Measurements from ENCODE around the gene TYMP.

Gene TYMP

DNA sequence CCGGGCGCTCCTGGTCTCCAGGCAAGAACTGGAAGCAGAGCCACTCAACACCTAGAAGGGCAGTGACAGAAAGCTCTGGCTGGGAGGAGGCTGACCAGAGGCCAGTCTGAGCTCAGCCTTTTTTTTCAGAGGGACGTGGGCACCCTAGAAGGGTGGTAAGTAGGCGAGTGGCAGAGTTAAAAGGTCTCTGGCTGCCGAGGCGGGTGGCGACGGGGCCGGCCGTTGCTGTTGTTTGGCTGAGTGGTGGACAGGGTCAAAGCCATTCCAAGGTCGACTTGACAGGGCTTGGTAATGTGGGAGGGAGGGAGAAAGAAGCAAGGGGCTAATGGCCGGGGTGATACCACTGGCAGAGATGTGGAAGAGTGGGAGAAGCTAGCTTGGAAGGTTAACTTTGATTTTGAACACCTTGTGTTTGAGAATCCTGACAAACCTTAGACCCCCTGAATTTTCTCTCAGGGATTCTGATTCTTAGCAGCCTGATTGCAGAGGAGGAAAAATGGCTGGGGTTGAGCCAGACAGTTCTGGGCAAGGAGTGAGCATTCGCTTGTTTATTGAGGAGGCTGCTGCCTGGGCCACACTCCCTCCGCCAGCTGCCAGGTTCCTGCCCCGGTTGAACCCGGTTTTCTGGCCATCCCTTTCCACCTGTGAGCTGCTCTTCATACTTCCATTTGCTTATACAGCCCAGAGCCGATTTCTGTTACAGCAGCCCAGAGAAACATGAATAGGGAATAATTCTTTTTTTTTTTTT, 33.8 kb upstream of the TYMP start:
- DNase-seq (ENCODE audit: extremely low read depth in 1 of 2, low read depth in 1 of 2): no peak

DNA sequence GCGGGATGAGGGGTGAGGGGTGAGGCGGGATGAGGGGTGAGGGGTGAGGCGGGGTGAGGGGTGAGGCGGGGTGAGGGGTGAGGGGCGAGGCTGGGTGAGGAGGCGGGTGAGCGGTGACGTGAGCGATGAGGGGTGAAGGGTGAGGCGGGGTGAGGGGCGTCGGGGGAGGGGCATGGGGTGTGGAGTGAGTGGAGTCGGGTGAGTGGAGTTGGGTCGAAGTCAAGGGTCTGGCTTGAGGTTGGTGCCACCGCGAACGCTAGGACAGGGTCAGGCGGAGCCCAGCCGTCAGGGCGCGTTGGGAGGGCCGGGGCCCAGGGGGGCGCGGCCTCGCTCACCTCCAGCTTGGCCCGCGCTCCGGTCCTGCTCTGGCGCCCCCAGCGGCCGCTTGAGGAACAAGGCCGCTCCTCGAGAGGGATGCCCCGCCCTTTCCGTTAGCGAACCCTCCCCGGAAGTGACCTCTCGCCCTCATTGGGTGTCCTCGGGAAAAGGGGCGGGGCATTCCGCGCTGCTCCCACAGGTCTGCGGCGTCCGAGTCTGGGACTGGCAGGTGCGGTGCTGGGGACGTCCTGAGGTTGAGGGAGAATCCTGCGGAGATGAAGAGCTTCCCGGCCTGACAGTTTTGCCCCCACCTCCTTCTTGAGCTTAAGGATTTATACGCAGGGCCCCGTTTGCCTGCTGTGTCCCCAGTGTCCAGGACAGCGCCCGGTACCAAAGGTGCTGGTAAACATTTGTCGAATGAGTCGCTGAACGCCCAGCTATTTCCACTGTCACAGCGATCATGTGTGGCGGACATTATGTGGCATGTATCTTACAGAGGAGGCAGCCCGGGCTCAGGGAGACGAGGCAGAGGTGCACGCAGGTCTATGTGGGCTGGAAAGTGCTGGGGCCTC, 33.0 kb upstream of the TYMP start, which contains the start of gene SYCE3:
SYCE3 (minus strand) TSS at position 397 of the 890 bp plus-strand sequence. CDS start 6,514 bp downstream, outside the sequence.
- DNase-seq (ENCODE audit: extremely low read depth in 1 of 2, low read depth in 1 of 2): peak; percentile 90 to 97

DNA sequence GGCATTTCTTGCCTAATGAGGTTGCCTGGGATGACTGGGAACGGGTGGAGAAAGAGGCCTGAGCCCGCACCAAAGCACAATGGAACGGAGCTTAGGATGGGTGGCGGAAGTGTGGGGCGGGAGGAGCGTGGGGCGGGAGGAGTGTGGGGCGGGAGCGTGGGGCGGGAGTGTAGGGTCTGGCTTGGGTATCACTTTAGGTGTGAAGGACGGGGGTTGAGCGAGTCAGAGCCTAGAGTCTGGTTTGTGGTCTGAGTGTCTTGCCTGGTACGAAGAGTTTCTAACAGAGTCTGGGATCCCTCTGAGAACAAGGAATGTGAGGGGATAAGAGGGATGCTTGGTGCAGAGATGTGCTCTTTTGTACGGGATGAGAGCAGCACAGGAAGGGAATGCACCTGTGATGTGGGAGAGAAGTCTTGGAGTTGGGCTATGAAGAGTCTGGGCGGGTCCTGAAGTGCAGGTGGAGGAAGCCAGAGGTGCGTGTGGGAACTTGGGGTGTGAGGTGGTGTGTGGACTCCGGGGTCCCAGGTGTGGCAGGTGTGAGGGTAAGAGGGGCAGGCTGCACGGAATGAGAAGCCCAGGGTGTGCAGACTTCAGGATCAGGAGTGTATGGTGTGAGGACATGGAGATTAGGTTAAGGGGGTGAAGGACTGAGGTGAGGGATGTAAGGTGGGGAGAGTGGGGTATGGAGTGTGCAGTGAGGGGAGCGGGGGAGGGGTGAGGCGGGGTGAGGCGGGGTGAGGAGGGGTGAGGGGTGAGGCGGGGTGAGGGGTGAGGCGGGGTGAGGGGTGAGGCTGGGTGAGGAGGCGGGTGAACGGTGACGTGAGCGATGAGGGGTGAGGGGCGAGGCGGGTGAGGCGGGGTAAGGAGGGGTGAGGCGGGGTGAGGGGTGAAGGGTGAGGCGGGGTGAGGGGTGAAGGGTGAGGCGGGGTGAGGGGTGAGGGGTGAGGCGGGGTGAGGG, 31.9 kb upstream of the TYMP start:
- no peak for DNase-seq (ENCODE audit: extremely low read depth in 1 of 2, low read depth in 1 of 2)

DNA sequence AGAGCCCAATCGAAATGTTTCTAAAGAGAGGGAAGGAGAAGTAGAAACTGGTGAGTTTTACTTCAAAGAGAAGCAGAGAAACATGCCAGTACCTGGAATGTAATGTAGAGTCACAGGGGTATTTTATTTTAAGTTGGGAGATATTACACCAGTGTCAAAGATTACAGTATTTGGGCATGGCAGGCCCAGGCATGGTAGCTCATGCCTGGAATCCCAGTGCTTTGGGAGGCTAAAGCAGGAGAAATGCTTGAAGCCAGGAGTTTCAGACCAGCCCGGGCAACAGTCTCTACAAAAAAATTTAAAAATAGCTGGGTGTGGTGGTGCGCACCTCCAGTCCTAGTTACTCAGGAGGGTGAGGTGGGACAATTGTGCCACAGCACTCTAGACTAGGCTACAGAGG, 30.2 kb upstream of the TYMP start:
- DNase-seq (ENCODE audit: extremely low read depth in 1 of 2, low read depth in 1 of 2): no peak

DNA sequence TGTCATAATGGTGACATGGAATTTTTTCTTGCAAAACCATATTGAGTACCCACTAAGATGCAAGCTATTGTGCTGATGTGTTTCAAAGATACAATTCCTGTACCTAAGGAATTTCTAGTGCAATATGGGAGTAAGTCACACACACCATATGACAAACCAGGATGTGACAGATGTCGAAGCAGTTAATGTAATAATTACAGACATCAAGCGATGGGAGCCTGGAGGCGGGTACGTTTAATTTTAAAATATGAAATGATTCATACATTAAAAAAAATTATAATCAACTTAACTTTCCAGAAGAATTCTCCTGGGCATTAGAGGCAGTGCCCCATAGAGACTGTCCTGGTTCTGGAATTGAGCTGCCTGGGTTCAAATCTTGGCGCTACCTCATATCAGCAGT, 26.9 kb upstream of the TYMP start:
- DNase-seq (ENCODE audit: extremely low read depth in 1 of 2, low read depth in 1 of 2): no peak

DNA sequence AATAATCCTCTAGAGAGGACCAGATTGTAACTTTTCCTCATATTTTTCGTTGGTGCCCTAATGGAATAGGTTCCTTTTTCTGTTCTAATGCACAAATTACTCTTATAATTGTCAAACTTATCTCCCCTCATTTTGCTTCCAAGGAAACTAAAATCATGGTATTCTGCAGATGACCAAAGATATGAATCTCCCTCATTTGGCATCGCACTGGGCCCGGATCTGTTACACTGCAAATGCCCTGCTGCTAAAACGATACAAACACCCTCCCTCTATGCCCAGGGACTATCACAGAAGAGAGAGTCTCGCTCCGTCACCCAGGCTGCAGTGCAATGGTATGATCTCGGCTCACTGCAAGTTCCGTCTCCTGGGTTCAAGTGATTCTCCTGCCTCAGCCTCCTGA, 23.5 kb upstream of the TYMP start:
- DNase-seq (ENCODE audit: extremely low read depth in 1 of 2, low read depth in 1 of 2): no peak

DNA sequence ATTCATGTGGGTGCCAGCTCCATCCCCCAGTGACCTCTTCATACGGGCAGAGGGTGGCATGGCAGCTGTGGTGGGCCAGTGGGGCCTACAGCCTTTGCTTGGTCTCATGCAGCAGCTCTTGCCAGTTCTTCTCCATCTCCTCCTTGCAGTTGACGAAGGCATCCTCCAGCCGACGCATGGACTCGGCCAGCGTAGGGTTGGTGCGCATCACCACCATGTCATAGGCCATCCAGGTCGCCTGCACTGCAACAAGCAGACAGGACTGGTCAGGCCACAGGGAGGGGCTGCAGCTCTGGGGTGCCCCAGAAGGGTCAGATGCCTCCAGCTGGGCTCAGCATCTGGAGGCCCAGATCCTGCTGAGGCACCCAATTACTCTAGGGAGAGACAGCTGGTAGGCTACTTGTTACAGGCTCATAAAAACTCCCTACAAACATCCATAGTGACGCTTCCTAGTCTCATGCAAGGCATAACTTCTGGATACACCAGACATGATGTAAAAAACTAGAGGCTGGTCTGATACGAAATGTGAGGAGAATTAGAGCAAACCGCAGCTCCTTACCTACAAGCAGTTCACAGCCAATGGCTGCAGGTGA, 21.4 kb upstream of the TYMP start:
- no peak for DNase-seq (ENCODE audit: extremely low read depth in 1 of 2, low read depth in 1 of 2)

DNA sequence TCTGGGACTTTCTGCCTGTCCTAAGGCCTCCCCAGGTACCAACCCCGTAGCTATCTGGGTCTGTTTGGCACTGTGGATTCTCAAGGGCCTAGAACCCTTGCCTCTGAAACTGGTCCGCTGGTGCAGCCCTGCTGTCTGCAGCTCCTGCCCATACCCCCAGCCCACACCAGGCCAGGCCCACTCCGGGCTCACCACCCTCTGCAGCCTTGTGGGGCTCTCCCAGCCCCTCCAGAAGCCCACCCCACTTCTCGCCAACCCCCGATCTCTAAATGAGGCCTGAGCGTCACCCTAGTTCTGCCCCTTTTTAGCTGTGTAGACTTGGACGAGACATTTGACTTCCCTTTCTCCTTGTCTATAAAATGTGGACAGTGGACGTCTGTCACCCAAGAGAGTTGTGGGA, 20.6 kb upstream of the TYMP start:
- no peak for DNase-seq (ENCODE audit: extremely low read depth in 1 of 2, low read depth in 1 of 2)

DNA sequence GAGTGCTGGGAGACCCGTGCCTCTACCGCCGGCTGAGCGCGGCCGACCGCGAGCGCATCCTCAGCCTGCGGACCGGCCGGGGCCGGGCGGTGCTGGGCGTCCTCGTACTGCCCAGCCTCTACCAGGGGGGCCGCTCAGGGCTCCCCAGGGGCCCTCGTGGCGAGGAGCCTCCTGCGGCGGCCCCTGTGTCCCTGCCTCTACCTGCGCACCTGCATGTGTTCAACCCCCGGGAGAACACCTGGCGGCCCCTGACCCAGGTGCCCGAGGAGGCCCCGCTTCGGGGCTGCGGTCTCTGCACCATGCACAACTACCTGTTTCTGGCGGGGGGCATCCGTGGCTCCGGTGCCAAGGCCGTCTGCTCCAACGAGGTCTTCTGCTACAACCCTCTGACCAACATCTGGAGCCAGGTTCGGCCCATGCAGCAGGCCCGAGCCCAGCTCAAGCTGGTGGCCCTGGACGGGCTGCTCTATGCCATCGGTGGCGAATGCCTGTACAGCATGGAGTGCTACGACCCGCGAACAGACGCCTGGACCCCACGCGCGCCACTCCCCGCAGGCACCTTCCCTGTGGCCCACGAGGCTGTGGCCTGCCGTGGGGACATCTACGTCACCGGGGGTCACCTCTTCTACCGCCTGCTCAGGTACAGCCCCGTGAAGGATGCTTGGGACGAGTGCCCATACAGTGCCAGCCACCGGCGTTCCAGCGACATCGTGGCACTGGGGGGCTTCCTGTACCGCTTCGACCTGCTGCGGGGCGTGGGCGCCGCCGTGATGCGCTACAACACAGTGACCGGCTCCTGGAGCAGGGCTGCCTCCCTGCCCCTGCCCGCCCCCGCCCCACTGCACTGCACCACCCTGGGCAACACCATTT, 19.3 kb upstream of the TYMP start:
- DNase-seq (ENCODE audit: extremely low read depth in 1 of 2, low read depth in 1 of 2): no peak

DNA sequence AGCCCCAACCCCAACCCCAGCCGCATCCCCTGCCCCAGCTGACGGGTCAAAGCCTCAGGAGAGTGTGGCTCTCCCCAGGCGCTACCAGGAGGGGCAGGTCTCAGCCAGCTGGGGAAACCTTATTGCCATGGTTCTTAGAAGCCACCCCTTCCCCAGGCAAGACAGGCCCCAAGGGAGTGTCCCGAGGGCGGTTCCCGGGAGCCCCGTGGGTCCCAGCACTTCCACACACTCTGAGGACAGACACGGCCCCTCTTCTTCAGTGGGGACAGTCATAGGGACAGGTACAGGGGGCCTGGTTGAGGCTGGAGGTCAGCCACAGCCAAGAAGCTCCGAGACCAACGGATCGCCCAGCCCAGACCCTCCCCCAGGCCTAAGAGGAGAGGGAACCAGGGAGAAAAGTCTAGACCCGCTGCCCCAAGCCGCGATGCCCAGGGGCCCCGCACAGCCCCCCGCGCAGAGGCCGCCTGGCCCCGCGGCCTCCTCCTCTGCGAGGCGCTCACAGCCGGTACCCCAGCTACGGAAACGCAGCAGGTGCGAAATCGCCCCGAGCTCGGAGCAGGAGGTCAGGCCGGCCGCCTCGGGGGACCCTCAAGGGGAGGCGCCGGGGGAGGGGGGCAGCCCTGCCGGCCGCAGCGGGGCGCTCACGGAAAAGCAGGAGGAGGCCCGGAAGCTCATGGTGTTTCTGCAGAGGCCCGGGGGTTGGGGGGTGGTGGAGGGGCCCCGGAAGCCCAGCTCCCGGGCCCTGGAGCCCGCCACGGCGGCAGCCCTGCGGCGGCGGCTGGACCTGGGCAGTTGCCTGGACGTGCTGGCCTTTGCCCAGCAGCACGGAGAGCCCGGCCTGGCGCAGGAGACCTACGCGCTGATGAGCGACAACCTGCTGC, 18.5 kb upstream of the TYMP start:
- peak in 1 of 2 donors; percentile 45 for DNase-seq (ENCODE audit: extremely low read depth in 1 of 2, low read depth in 1 of 2)

DNA sequence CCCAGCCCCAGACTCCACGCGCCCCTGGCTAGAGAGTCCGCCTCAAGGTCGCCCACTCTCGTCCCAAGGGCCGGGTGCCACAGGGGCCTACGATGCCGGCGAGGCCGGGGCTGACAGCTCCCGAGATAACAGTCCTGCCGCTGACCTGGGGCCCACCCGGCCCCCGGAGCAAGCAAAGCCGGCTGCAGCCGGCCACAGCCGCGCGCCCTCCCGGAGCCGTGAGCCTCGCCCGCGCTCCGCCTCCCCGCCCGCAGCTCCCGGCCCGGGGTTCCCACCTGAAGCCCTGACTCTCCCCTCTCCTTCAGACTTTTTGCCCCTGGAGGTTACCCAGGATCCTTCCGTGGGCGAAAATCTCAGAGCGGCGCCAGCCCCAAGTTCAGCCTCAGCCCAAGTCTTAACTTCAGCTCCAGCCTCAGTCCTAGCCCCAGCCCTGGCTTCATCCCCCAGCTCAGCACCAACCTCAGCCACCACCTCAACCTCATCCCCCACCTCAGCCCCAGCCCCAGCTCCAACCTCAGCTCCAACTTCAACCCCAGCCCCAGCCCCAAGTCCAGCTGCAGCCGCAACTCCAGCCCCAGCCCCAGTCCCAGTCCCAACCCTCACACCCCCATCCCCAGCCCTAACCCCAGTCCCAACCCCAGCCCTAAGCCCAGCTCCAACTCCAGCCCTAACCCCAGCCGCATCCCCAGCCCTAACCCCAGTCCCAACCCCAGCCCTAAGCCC, 17.6 kb upstream of the TYMP start:
- no peak for DNase-seq (ENCODE audit: extremely low read depth in 1 of 2, low read depth in 1 of 2)

DNA sequence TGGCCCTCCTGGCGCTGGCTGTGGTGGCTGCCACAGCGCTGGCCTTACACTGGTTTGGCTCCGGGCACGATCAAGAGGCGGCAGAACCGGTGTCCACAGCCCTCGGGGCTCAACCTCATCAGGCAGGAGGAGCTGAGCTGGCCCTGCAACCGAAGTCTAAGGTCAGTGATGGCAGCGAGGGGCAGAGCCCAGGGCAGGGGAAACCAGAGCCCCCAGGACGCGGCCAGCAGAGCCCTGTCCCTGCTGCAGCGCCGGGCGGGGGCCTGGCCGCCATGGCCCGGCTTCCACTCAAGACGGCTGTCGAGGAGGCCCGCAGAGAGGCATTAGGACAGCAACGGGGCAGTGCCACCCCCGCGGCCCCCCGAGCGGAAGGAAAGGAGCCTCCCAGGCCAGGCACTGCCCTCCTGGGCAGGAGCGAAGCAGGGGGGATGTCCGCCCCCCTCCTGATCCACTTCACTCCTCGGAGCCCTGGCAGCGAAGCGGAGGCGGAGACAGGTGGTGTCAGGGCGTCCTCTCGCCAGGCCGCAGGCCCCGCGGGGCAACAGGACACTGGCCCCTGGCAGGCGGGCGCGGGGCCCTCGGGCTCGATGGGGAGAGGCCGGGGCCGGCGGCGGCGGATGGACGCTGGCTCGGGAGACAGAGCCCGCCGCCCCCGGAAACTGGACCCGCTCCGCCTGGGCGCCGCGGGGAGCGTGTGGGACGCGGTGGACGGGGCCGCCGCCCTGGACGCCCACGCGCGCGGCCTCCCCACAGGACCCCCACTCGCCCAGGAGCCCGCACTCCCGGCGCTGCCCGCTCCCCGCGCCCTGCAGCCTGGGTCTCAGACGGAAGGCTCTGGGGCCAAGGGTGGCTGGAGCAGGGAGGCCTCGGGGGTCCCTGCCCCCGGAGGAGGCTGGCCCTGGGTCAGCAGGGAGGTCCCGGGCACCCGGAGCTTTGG, 16.8 kb upstream of the TYMP start:
- DNase-seq (ENCODE audit: extremely low read depth in 1 of 2, low read depth in 1 of 2): no peak

DNA sequence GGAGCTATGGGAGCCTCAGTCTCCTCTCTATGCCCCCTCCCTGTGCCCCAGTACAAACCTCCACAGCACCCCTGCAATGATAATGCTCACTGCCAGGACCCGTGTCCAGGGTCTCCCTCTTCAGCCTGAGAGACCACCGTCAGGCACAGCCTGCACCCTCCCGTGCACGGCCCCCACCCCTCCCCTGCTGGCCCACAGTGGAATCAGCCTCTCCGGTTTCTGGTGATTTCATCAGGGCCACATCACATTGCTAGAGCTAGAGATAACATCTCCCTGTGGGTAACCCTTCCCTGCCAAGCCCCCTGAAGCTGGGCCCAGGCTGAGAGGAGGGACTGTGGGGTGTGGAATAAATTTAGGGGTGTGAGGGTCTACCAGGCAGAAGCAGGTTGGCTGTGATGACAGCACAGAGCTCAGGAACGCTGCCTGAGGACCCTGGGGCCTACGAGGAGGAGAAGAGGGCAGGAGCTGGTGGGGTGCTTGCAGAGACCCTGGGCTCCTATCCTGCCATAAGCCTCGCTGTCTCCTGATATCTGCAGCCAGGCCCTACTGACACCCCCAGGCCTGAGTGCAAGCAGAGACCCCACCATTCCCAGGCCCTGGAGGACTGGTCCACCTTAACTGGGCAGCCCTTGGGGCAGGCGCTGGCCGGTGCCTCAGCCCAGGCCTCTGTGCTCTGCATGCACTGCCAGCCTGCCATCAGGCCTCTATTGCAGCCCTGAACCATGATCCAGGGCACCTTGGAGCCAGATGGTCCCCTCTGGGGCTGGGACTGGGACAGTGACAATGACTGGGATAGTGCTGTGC, 15.9 kb upstream of the TYMP start, which contains the start of gene KLHDC7B:
KLHDC7B (plus strand) TSS at position 378 of the 804 bp plus-strand sequence; CDS start at position 723, 345 bp downstream.
- DNase-seq (ENCODE audit: extremely low read depth in 1 of 2, low read depth in 1 of 2): no peak

DNA sequence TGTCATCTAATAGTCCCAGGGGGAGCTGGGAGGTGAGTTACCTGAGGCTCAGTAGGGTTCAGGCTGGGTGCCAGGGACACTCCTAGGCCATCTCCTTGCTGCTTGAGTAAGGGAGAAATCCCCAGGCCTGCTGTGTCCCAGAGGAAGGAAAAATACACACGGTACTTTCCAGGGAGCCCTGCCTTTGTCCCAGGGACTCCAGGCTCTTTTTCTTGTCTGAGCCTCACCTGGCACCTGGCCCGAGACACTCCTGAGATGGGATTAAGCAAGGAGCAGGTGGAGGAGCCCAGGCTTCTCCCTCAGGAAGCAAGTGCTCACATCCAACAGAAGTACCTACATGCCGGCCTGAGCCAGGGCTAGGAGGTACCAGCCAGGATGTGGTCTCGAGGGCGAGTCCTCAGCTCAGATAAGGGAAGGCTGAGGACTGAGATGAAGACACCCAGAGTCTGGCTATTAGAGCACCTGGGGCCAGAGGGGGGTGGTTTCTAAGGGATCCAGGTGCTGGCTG, 15.0 kb upstream of the TYMP start:
- DNase-seq (ENCODE audit: extremely low read depth in 1 of 2, low read depth in 1 of 2): no peak

DNA sequence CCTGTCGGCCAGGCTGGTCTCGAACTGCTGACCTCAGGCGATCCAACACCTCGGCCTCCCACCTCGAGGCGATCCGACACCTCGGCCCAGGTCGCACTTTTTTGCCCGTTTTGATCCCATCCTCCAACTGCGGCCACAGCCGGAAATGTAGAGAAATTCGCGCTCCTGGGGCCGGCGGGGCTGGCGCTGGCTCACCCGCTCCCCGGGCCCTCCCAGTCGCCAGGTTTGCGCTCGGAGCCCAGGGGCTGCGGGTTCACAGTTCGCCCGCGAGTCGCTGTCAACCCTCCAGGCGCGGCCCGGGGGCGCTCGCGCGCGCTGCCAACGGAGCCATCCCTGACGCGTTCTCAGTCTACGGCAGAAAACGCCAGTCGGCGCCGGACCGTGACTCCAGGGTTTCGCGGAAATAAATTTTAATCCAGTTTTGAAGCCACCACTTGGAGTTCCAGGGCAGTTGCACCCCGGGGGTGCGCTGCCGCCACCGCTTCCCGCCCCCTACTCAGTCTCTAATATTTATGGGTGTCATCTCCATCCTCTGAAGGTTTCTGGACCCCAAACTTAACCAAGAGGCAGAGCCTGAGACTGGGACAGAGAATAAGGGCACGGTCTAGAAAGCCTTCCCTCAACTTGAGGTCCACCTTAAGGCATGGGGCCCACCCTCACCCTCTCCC, 14.4 kb upstream of the TYMP start:
- DNase-seq (ENCODE audit: extremely low read depth in 1 of 2, low read depth in 1 of 2): peak in 1 of 2 donors; percentile 79

All from activated CD8-positive, alpha-beta memory T cell treated with anti-CD3 and anti-CD28 coated beads for 1 hour (primary cell).